ENCODE measurements around the gene F2. TPM values are rescaled to one million over a fixed set of nuclear protein-coding genes. Genes with fewer than 3 reads are reported as not detected.

The F2 gene
- total RNA-seq, 1 experiment from 2014 or later: not detected

DNA sequence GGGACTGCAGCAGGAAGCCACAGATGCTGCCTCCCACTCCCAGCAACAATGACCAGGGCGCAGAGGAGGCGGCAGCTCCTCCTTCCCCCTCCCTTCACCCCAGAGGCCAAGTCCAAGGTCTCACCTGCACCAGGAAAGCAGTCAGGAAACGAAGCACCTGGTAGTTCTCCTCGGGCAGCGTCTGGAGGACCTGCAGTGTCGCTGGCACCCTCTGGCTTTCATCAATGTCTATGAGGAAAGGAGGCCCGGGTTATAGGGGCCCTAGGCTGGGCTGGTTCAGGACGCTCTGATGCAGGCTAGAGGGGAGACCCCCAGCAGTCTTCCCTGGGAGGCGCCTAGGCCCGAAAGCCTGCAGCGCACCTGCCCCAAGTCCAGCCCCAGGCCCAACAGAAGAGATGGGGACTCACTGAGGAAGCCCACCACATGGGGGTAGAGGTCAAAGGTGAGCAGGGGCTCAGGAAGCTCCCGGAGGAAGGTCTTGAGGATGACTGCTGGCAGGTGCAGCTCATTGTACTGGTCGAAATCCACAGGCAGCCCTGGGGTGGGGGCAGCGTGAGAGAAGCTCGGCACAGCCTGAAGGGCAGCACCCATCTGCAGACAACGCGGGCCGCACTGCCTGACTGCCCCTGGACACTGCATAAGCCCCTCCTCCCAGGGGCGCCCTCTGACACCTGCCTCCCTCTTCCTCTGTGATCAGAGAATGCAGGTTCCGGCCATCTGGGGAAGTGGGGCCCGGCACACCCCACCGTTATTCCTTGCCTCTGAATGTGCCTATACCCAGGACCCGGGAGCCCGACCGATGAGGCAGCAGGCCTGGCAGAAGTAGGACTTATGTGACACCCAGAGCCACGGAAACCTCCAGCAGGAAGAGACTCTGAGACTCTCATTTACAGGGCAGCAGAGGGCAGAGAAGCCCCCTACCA lies 39.5 kb upstream of the F2 start:
- BruUV-seq (replicated peaks): no TSS peak
- Histone ChIP-seq H3K9me3 (ENCODE audit: low read length) (no peaks in the 10 kb centered on the region), H3F3A (ENCODE audit: low read length, unreplicated experiment) (no peaks in the 10 kb centered on the region), H3K4me1 (ENCODE audit: insufficient read depth, low read length) (peaks cover 13% of the 10 kb centered on the region), H3K27ac (ENCODE audit: low read length) (no peak overlapping the region), H3K9me2 (replicated peaks; ENCODE audit: low read length) (no peaks in the 10 kb centered on the region), H4K20me1 (ENCODE audit: low read length) (no peaks in the 10 kb centered on the region), H3K9ac (ENCODE audit: low read length) (no peak overlapping the region), H3K4me2 (ENCODE audit: low read length) (no peak overlapping the region), H3K27me3 (ENCODE audit: low read length) (no peaks in the 10 kb centered on the region), H2AFZ (ENCODE audit: low read length) (no peak overlapping the region), H3K4me3 (ENCODE audit: low read length) (no peak overlapping the region), H3K79me2 (ENCODE audit: low read length) (no peaks in the 10 kb centered on the region), H3K36me3 (ENCODE audit: low read depth, low read length) (peaks cover 3% of the 10 kb centered on the region; the same call in 1 of the 2 replicates)
- intact Hi-C loops (cut with micrococcal nuclease): loop anchor here (5.0 to 10.0 kb wide), 2 partner anchors 75 to 128 kb away; no protein-coding TSS in a partner anchor
- ChIA-PET CTCF (no interaction called here), POLR2A (ENCODE audit: unreplicated experiment) (no interaction called here)
- DNase-seq (no peak), ATAC-seq (no peak)
- TF ChIP-seq EZH2phosphoT487 (IDR thresholded peaks at IDR 0.05; ENCODE audit: borderline replicate concordance, low read length) (no peak), EZH2 (IDR thresholded peaks at IDR 0.05; ENCODE audit: low read length, unreplicated experiment) (no peak)
- TF ChIP-seq, protein P1, sequence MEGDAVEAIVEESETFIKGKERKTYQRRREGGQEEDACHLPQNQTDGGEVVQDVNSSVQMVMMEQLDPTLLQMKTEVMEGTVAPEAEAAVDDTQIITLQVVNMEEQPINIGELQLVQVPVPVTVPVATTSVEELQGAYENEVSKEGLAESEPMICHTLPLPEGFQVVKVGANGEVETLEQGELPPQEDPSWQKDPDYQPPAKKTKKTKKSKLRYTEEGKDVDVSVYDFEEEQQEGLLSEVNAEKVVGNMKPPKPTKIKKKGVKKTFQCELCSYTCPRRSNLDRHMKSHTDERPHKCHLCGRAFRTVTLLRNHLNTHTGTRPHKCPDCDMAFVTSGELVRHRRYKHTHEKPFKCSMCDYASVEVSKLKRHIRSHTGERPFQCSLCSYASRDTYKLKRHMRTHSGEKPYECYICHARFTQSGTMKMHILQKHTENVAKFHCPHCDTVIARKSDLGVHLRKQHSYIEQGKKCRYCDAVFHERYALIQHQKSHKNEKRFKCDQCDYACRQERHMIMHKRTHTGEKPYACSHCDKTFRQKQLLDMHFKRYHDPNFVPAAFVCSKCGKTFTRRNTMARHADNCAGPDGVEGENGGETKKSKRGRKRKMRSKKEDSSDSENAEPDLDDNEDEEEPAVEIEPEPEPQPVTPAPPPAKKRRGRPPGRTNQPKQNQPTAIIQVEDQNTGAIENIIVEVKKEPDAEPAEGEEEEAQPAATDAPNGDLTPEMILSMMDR (conservative IDR thresholded peaks at IDR 0.05; ENCODE audit: low read depth, low read length): no peak

DNA sequence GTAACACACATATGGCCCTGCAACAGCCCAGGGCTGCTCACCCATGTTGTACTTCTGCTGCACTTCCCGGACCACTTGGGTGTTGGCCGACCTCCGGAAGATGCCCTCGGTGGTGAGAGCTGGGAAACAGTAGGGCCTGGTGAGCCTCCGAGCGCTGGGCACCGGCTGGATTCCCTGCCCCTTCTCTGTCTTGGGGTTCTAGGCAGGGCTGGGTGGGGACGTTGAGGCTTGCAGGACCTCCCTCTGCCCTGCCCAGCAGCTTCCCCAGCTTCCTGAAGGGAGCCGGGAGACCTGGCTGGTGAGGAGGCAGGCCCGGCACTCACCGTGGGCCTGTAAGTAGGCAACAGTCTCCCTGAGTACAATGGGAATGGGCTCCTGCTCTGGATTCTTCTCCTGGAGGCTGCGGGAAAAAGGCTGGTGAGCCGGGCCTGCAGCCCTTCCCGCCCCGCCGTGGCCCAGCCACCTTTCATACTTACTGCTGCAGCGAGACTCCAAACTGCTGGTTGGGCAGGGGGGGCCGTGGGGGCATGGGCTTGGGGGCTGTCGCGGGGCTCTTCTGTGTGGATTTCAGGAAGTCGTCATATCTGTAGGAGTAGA lies 38.8 kb upstream of the F2 start:
- Histone ChIP-seq H3K79me2 (ENCODE audit: low read length) (no peaks in the 10 kb centered on the region), H3K9ac (ENCODE audit: low read length) (no peak overlapping the region), H3K4me2 (ENCODE audit: low read length) (no peak overlapping the region), H3K9me3 (ENCODE audit: low read length) (no peaks in the 10 kb centered on the region), H2AFZ (ENCODE audit: low read length) (no peak overlapping the region), H3K27me3 (ENCODE audit: low read length) (no peaks in the 10 kb centered on the region), H3K9me2 (replicated peaks; ENCODE audit: low read length) (no peaks in the 10 kb centered on the region), H4K20me1 (ENCODE audit: low read length) (no peaks in the 10 kb centered on the region), H3K4me3 (ENCODE audit: low read length) (no peak overlapping the region), H3F3A (ENCODE audit: low read length, unreplicated experiment) (no peaks in the 10 kb centered on the region), H3K27ac (ENCODE audit: low read length) (no peak overlapping the region), H3K36me3 (ENCODE audit: low read depth, low read length) (peaks cover 3% of the 10 kb centered on the region; the same call in 1 of the 2 replicates), H3K4me1 (ENCODE audit: insufficient read depth, low read length) (peaks cover 7% of the 10 kb centered on the region)
- intact Hi-C loops (cut with micrococcal nuclease): no loop called here
- ChIA-PET CTCF (no interaction called here), POLR2A (ENCODE audit: unreplicated experiment) (no interaction called here)
- TF ChIP-seq, protein P1 (conservative IDR thresholded peaks at IDR 0.05; ENCODE audit: low read depth, low read length): no peak
- TF ChIP-seq EZH2 (IDR thresholded peaks at IDR 0.05; ENCODE audit: low read length, unreplicated experiment) (no peak), EZH2phosphoT487 (IDR thresholded peaks at IDR 0.05; ENCODE audit: borderline replicate concordance, low read length) (no peak)
- no TSS peak for BruUV-seq (replicated peaks)
- DNase-seq (no peak), ATAC-seq (no peak)

DNA sequence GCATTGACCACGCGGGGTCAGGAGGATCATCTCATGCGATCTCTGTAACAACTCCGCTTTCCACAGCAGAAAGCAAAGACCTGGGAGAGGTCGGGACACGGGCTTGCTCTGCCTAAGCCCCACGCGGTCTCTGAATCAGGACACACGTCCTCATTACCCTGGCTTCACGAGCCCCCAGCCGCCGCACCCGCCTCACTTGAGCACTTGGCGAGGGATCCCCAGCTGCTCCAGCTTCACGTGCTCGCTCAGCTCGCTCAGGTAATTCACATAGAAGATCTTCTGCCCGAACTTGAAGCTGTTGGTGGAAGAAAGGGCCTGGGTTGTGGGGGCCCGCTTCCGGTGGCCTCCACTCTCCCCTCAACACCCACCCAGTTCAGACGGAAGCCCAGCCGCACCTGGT lies 38.2 kb upstream of the F2 start:
- Histone ChIP-seq H3K9ac (ENCODE audit: low read length) (no peak overlapping the region), H2AFZ (ENCODE audit: low read length) (no peak overlapping the region), H3K4me3 (ENCODE audit: low read length) (no peak overlapping the region), H3K79me2 (ENCODE audit: low read length) (no peaks in the 10 kb centered on the region), H3K4me1 (ENCODE audit: insufficient read depth, low read length) (peaks cover 2% of the 10 kb centered on the region), H3K36me3 (ENCODE audit: low read depth, low read length) (peaks cover 3% of the 10 kb centered on the region; the same call in 1 of the 2 replicates), H3K27ac (ENCODE audit: low read length) (no peak overlapping the region), H3K4me2 (ENCODE audit: low read length) (no peak overlapping the region), H3F3A (ENCODE audit: low read length, unreplicated experiment) (no peaks in the 10 kb centered on the region), H3K9me3 (ENCODE audit: low read length) (no peaks in the 10 kb centered on the region), H4K20me1 (ENCODE audit: low read length) (no peaks in the 10 kb centered on the region), H3K9me2 (replicated peaks; ENCODE audit: low read length) (no peaks in the 10 kb centered on the region), H3K27me3 (ENCODE audit: low read length) (no peaks in the 10 kb centered on the region)
- ChIA-PET POLR2A (ENCODE audit: unreplicated experiment) (no interaction called here), CTCF (no interaction called here)
- TF ChIP-seq, protein P1 (conservative IDR thresholded peaks at IDR 0.05; ENCODE audit: low read depth, low read length): no peak
- TF ChIP-seq EZH2phosphoT487 (IDR thresholded peaks at IDR 0.05; ENCODE audit: borderline replicate concordance, low read length): no peak
- no peak for TF ChIP-seq EZH2 (IDR thresholded peaks at IDR 0.05; ENCODE audit: low read length, unreplicated experiment)
- no TSS peak for BruUV-seq (replicated peaks)
- no peak for ATAC-seq
- DNase-seq: no peak
- intact Hi-C loops (cut with micrococcal nuclease): no loop called here

Data from PC-3 (cell line).